ENCODE data around the gene SUMF1. TPM values are rescaled to one million over a fixed set of nuclear protein-coding genes. Genes with fewer than 3 reads are reported as not detected.
"Not testable (repeated sequence)": the region's sequence is repeated elsewhere in the genome, so short reads cannot be mapped to it uniquely, and the experiment has no call there.

The SUMF1 gene
- total and polyA plus RNA-seq, 8 donors: 5.3 to 170 (median 39.9) TPM

DNA sequence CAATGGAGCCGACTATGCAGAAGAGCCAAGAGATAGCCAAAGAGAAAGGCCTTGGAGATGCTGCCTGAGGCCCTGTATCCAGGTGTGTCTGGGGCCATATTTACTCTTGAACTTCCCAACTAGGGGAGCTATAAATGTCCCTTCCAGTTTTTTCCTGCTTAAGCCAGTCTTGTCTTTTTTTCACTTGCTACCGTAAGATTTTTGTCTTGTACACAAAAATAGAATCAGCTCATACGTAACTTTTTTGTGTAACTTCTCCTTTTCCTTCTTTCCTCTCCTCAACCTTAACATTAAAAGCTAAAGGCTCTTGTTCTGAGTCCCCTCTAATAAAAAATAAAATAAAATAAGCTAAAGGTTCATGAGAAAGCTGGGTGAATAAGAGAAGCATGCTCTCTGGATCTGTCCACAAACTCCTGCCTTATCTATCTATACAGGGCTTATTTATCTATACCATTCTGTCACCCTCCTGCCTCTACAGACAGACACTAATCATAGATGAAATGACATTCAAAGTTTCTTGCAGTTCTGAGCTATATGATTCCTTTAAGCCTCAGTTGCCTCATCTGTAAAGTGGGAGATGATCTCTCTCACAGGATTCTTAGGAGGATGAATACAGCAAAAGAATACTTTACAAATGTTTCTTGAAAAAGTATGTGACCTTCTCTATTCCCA lies 4.6 kb downstream of the SUMF1 start:
- intact Hi-C loops (cut with DNase I; ENCODE audit: low total_unique reads): no loop called here

DNA sequence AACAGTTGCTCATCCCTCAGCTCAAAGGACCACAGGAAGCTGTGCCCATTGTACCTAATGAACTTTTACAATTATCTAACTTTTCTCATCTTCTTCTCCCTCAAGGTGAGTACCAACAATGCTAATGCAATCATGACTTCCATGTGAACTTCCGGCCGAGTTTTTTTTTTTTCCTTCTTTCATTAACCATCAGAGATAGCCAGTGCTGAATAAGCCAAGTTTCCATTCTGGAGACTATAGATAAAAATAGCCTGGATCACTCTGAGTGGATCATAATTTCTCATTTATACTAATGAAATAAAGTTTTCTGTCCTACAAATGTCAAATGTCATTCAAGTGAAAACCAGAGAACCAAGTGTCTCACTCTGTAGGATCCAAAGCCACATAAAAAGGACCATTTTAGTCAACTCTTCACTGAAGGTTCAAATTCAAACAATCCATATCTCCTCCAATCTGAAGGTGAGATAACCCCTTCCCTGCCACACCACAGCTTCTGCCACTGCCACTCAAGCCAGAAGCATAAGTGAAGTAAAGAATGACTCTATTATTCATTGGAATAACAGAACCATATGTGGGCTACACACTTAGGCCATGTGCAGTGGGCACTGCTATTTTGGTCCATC lies 5.5 kb downstream of the SUMF1 start:
- intact Hi-C loops (cut with DNase I; ENCODE audit: low total_unique reads): no loop called here

More for the DNA sequence above, 4.6 kb downstream of the SUMF1 start:
- 78 to 91% (median 86%) methylated on average over 3 of the region's 3 CpGs for WGBS, 5 donors
- H3K9me3 ChIP-seq: no peaks in the 10 kb centered on the region
- no peaks in the 10 kb centered on the region for H3K27me3 ChIP-seq
- peaks cover 7 to 28% (median 14%) of the 10 kb centered on the region in 4 donors for H3K4me1 ChIP-seq
- no peak for DNase-seq
- no peak overlapping the region for H3K4me3 ChIP-seq
- TF ChIP-seq, protein P1, sequence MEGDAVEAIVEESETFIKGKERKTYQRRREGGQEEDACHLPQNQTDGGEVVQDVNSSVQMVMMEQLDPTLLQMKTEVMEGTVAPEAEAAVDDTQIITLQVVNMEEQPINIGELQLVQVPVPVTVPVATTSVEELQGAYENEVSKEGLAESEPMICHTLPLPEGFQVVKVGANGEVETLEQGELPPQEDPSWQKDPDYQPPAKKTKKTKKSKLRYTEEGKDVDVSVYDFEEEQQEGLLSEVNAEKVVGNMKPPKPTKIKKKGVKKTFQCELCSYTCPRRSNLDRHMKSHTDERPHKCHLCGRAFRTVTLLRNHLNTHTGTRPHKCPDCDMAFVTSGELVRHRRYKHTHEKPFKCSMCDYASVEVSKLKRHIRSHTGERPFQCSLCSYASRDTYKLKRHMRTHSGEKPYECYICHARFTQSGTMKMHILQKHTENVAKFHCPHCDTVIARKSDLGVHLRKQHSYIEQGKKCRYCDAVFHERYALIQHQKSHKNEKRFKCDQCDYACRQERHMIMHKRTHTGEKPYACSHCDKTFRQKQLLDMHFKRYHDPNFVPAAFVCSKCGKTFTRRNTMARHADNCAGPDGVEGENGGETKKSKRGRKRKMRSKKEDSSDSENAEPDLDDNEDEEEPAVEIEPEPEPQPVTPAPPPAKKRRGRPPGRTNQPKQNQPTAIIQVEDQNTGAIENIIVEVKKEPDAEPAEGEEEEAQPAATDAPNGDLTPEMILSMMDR (IDR thresholded peaks at IDR 0.05): no peak
- TF ChIP-seq POLR2AphosphoS5 (IDR thresholded peaks at IDR 0.05): no peak
- no peak for TF ChIP-seq POLR2A (IDR thresholded peaks at IDR 0.05)
- TF ChIP-seq EP300 (IDR thresholded peaks at IDR 0.05): no peak
- H3K36me3 ChIP-seq: no peaks in the 10 kb centered on the region
- H3K27ac ChIP-seq: no peak overlapping the region

GRCh38 chr3:4460334-4460733 lies 6.7 kb downstream of the SUMF1 start:
- Histone ChIP-seq H3K36me3 (no peaks in the 10 kb centered on the region), H3K27me3 (no peaks in the 10 kb centered on the region), H3K27ac (no peak overlapping the region), H3K9me3 (no peaks in the 10 kb centered on the region), H3K4me3 (no peak overlapping the region), H3K4me1 (peaks cover 0 to 13% (median 0%) of the 10 kb centered on the region in 4 donors)
- intact Hi-C loops (cut with DNase I; ENCODE audit: low total_unique reads): no loop called here
- TF ChIP-seq EP300 (IDR thresholded peaks at IDR 0.05) (no peak), POLR2AphosphoS5 (IDR thresholded peaks at IDR 0.05) (no peak), POLR2A (IDR thresholded peaks at IDR 0.05) (no peak)
- TF ChIP-seq, protein P1 (IDR thresholded peaks at IDR 0.05): no peak
- no peak for DNase-seq
- 87 to 90% (median 89%) methylated on average over 4 of the region's 4 CpGs for WGBS, 5 donors

More for the DNA sequence above, 5.5 kb downstream of the SUMF1 start:
- H3K4me1 ChIP-seq: peaks cover 7 to 25% (median 10%) of the 10 kb centered on the region in 4 donors
- no peak overlapping the region for H3K27ac ChIP-seq
- TF ChIP-seq EP300 (IDR thresholded peaks at IDR 0.05) (no peak), POLR2AphosphoS5 (IDR thresholded peaks at IDR 0.05) (no peak), POLR2A (IDR thresholded peaks at IDR 0.05) (no peak)
- TF ChIP-seq, protein P1 (IDR thresholded peaks at IDR 0.05): no peak
- no peaks in the 10 kb centered on the region for H3K36me3 ChIP-seq
- WGBS, 5 donors: 30 to 70% (median 44%) methylated on average over 2 of the region's 2 CpGs
- H3K4me3 ChIP-seq: no peak overlapping the region
- no peaks in the 10 kb centered on the region for H3K9me3 ChIP-seq
- H3K27me3 ChIP-seq: no peaks in the 10 kb centered on the region
- DNase-seq: no peak

GRCh38 chr3:4458961-4459360 lies 8.1 kb downstream of the SUMF1 start:
- Histone ChIP-seq H3K9me3 (no peaks in the 10 kb centered on the region), H3K4me1 (peaks cover 0 to 8% (median 0%) of the 10 kb centered on the region in 4 donors), H3K4me3 (no peak overlapping the region), H3K27ac (no peak overlapping the region), H3K27me3 (no peaks in the 10 kb centered on the region), H3K36me3 (no peaks in the 10 kb centered on the region)
- intact Hi-C loops (cut with DNase I; ENCODE audit: low total_unique reads): no loop called here
- TF ChIP-seq POLR2AphosphoS5 (IDR thresholded peaks at IDR 0.05): no peak
- TF ChIP-seq POLR2A (IDR thresholded peaks at IDR 0.05): no peak
- 89 to 95% (median 91%) methylated on average over 3 of the region's 3 CpGs for WGBS, 5 donors
- no peak for DNase-seq

GRCh38 chr3:4456780-4457179 lies 10.3 kb downstream of the SUMF1 start:
- DNase-seq; H3K9me3 ChIP-seq; H3K36me3 ChIP-seq; H3K4me3 ChIP-seq; H3K4me1 ChIP-seq; H3K27ac ChIP-seq; intact Hi-C loops (cut with DNase I; ENCODE audit: low total_unique reads); H3K27me3 ChIP-seq: not testable (repeated sequence)
- 87 to 94% (median 93%) methylated on average over 14 of the region's 14 CpGs for WGBS, 5 donors

All from stomach (tissue), 9 donors.